Endometrial microvascular endothelial cells (primary cell): ENCODE measurements around the gene PACSIN1. TPM values are rescaled to one million over a fixed set of nuclear protein-coding genes. Genes with fewer than 3 reads are reported as not detected.

Experiments
- in situ Hi-C: cut with HindIII; loops from 2 replicates; pipeline ENCODE4 v1.10.0; 2017; ENCODE audit warnings: low sequenced_read_pairs, low pct_unique_long_range_greater_than_20kb; ENCODE audit errors: inconsistent ontology term
- total RNA-seq: library from RNA; depleted of rRNA; stranded (reverse); fragments of >200 nt; gene quantifications from one replicate; pipeline ENCODE4 v1.2.3, GENCODE V29; 2015; ENCODE audit errors: inconsistent ontology term

PACSIN1 gene
- total RNA-seq = not detected

GRCh38 chr6:34465531-34466241 lies at the start of gene PACSIN1:
PACSIN1 (plus strand) TSS chr6:34466076; CDS start chr6:34526306, 60,230 bp downstream.
- in situ Hi-C loops = no loop called here

GRCh38 chr6:34416877-34417371 lies 49.0 kb upstream of the PACSIN1 start:
- in situ Hi-C loops = no loop called here

- in situ Hi-C loops = no loop called here
Observed at GRCh38 chr6:34418367-34418766, 47.5 kb upstream of the PACSIN1 start.

GRCh38 chr6:34423254-34423653 lies 42.6 kb upstream of the PACSIN1 start:
- in situ Hi-C loops = no loop called here

GRCh38 chr6:34424200-34425131 lies 41.4 kb upstream of the PACSIN1 start:
- in situ Hi-C loops = no loop called here

GRCh38 chr6:34425132-34425497 lies 40.8 kb upstream of the PACSIN1 start:
- in situ Hi-C loops = no loop called here

- in situ Hi-C loops = no loop called here
Observed at GRCh38 chr6:34425498-34426410, 40.1 kb upstream of the PACSIN1 start, which contains the start of gene RPS10. RPS10 (minus strand) TSS chr6:34426069; CDS start chr6:34425221, 848 bp downstream.

- in situ Hi-C loops = no loop called here
Observed at GRCh38 chr6:34435916-34436315, 30.0 kb upstream of the PACSIN1 start.

GRCh38 chr6:34436803-34437643 lies 28.9 kb upstream of the PACSIN1 start:
- in situ Hi-C loops = no loop called here

GRCh38 chr6:34437644-34437970 lies 28.3 kb upstream of the PACSIN1 start:
- in situ Hi-C loops = no loop called here

- in situ Hi-C loops = no loop called here
Observed at GRCh38 chr6:34438705-34439104, 27.2 kb upstream of the PACSIN1 start.

GRCh38 chr6:34439442-34439841 lies 26.4 kb upstream of the PACSIN1 start:
- in situ Hi-C loops = no loop called here

- in situ Hi-C loops = loop anchor here (10.0 kb wide), 1 partner anchor 163 kb away; no protein-coding TSS in a partner anchor
Observed at GRCh38 chr6:34441526-34441925, 24.4 kb upstream of the PACSIN1 start.

GRCh38 chr6:34445313-34445860 lies 20.5 kb upstream of the PACSIN1 start:
- in situ Hi-C loops = loop anchor here (10.0 kb wide), 1 partner anchor 159 kb away; no protein-coding TSS in a partner anchor

- in situ Hi-C loops = loop anchor here (10.0 kb wide), 1 partner anchor 157 kb away; no protein-coding TSS in a partner anchor
Observed at GRCh38 chr6:34447386-34447785, 18.5 kb upstream of the PACSIN1 start.

- in situ Hi-C loops = loop anchor here (10.0 kb wide), 1 partner anchor 157 kb away; no protein-coding TSS in a partner anchor
Observed at GRCh38 chr6:34447910-34448309, 18.0 kb upstream of the PACSIN1 start.

GRCh38 chr6:34451192-34451591 lies 14.7 kb upstream of the PACSIN1 start:
- in situ Hi-C loops = no loop called here
